Stomach (tissue), 9 donors: ENCODE data around the gene NAA35. TPM values are rescaled to one million over a fixed set of nuclear protein-coding genes. Genes with fewer than 3 reads are reported as not detected.

ENCODE experiments used
- DNase-seq, 2 donors: peaks; one replicate each; pipeline versions ENCODE4 v3.0.0 to v3.0.0-alpha.2; 2013 to 2019
- H3K27ac ChIP-seq, 5 donors: fragments of 200-600 bp in 4 of 5; sonication (generic) in 4 of 5; one replicate each; pipeline ENCODE4 v1.5.1; 2013 to 2019; ENCODE audit warnings: mild to moderate bottlenecking in 1 of 5, moderate library complexity in 1 of 5
- H3K27me3 ChIP-seq, 3 donors: fragments of 200-600 bp; sonication (generic); one replicate each; pipeline ENCODE4 v1.5.1; 2017 to 2019; ENCODE audit warnings: mixed run types in 1 of 3
- H3K36me3 ChIP-seq, 4 donors: fragments of 200-600 bp; sonication (generic); 1 replicate in 3 of 4; 2 replicates in 1 of 4; pipeline ENCODE4 v1.5.1; 2016 to 2019
- H3K4me1 ChIP-seq, 4 donors: fragments of 200-600 bp; sonication (generic); one replicate each; pipeline ENCODE4 v1.5.1; 2016 to 2019
- H3K4me3 ChIP-seq, 4 donors: fragments of 200-600 bp; sonication (generic) in 3 of 4; one replicate each; pipeline ENCODE4 v1.5.1; 2016 to 2019; ENCODE audit warnings: mild to moderate bottlenecking in 1 of 4
- H3K9me3 ChIP-seq, 4 donors: fragments of 200-600 bp; sonication (generic); one replicate each; pipeline ENCODE4 v1.5.1; 2016 to 2019
- CTCF ChIP-seq, 7 experiments: fragments of 450-650 bp in 4 of 7; fragments of 200-600 bp in 3 of 7; sonication (generic) in 3 of 7; IDR thresholded peaks; one replicate each; pipeline ENCODE4 v1.5.1; 2016 to 2019; ENCODE audit warnings: antibody characterized with exemption in 7 of 7, control low read depth in 2 of 7, mild to moderate bottlenecking in 1 of 7
- EP300 ChIP-seq: sonication (generic); formaldehyde crosslinking; IDR thresholded peaks from one replicate; pipeline ENCODE4 v1.6.1; 2017; ENCODE audit warnings: antibody characterized with exemption
- POLR2A ChIP-seq, 4 donors: fragments of 450-650 bp; IDR thresholded peaks; one replicate each; pipeline ENCODE4 v1.6.1; 2016; ENCODE audit warnings: antibody characterized with exemption in 4 of 4, control low read depth in 2 of 4, mild to moderate bottlenecking in 1 of 4, moderate library complexity in 1 of 4
- POLR2AphosphoS5 ChIP-seq, 3 donors: sonication (generic); formaldehyde crosslinking; IDR thresholded peaks; one replicate each; pipeline ENCODE4 v1.6.1; 2016; ENCODE audit warnings: antibody characterized with exemption in 3 of 3
- WGBS, 5 donors: extraction: QIAGEN DNeasy Blood & Tissue Kit in 3 of 5; methylation state at CpG; one replicate each; pipeline versions ENCODE4 v1.1.5 to v1.1.7; 2013 to 2018; 5-methylcytosine and 5-hydroxymethylcytosine counted together
- intact Hi-C: fragments of 100-400 bp; cut with DNase I; formaldehyde crosslinking; loops from one replicate; pipeline ENCODE4 v1.15.1; 2023; ENCODE audit warnings: low total_unique reads
- polyA plus RNA-seq, 3 donors: library from polyadenylated mRNA; stranded (reverse); fragments of 200-250 nt; gene quantifications; one replicate each; pipeline ENCODE4 v1.2.3, GENCODE V29; 2013
- total RNA-seq, 5 donors: library from RNA; depleted of rRNA; stranded (reverse); fragments of >200 nt; gene quantifications; one replicate each; pipeline versions ENCODE4 v1.1.0 to v1.2.3, GENCODE V29; 2014 to 2016
- donor health status: healthy with polysubstance abuse.
- donor health status: Bipolar disorder and iron deficiency.
- donor health status: healthy.

NAA35 gene
- total and polyA plus RNA-seq, 8 donors = 6.0 to 67.0 (median 10.4) TPM

- Histone ChIP-seq H3K27ac (no peak overlapping the region), H3K27me3 (no peaks in the 10 kb centered on the region), H3K9me3 (no peaks in the 10 kb centered on the region), H3K4me3 (no peak overlapping the region), H3K4me1 (no peaks in the 10 kb centered on the region), H3K36me3 (peaks cover 0 to 9% (median 0%) of the 10 kb centered on the region in 4 donors)
- TF ChIP-seq POLR2A (IDR thresholded peaks at IDR 0.05) (peak in 1 of 4 donors; percentile 86), CTCF (IDR thresholded peaks at IDR 0.05) (no peak), EP300 (no peak), POLR2AphosphoS5 (IDR thresholded peaks at IDR 0.05) (no peak)
- no peak for DNase-seq
- WGBS, 5 donors = 86 to 90% (median 86%) methylated on average over 16 to 21 of the region's 21 CpGs
- intact Hi-C loops = no loop called here
Measured at GRCh38 chr9:86052556-86053468, 111.9 kb downstream of the NAA35 start.

GRCh38 chr9:86054695-86055094, 113.7 kb downstream of the NAA35 start:
- 36 to 67% (median 37%) methylated on average over 3 of the region's 3 CpGs for WGBS, 5 donors
- Histone ChIP-seq H3K4me1 (no peaks in the 10 kb centered on the region), H3K9me3 (no peaks in the 10 kb centered on the region), H3K27ac (no peak overlapping the region), H3K27me3 (no peaks in the 10 kb centered on the region), H3K36me3 (peaks cover 0 to 9% (median 0%) of the 10 kb centered on the region in 4 donors), H3K4me3 (no peak overlapping the region)
- DNase-seq = no peak
- intact Hi-C loops = no loop called here
- TF ChIP-seq POLR2AphosphoS5 (IDR thresholded peaks at IDR 0.05) = no peak
- no peak for TF ChIP-seq EP300
- TF ChIP-seq CTCF (IDR thresholded peaks at IDR 0.05) = no peak
- TF ChIP-seq POLR2A (IDR thresholded peaks at IDR 0.05) = no peak

- 65 to 88% (median 77%) methylated on average over 11 to 13 of the region's 13 CpGs for WGBS, 5 donors
- no peak for TF ChIP-seq POLR2A (IDR thresholded peaks at IDR 0.05)
- no peak for TF ChIP-seq EP300
- TF ChIP-seq POLR2AphosphoS5 (IDR thresholded peaks at IDR 0.05) = no peak
- TF ChIP-seq CTCF (IDR thresholded peaks at IDR 0.05) = no peak
- intact Hi-C loops = no loop called here
- no peaks in the 10 kb centered on the region for H3K27me3 ChIP-seq
- H3K4me1 ChIP-seq = peaks cover 0 to under 1% (median 0%) of the 10 kb centered on the region in 4 donors
- H3K9me3 ChIP-seq = no peaks in the 10 kb centered on the region
- no peak for DNase-seq
- peaks cover 0 to 6% (median 0%) of the 10 kb centered on the region in 4 donors for H3K36me3 ChIP-seq
- no peak overlapping the region for H3K4me3 ChIP-seq
- no peak overlapping the region for H3K27ac ChIP-seq
Measured at GRCh38 chr9:86057491-86057890, 116.5 kb downstream of the NAA35 start.

- H3K4me3 ChIP-seq = no peak overlapping the region
- no peak for DNase-seq
- H3K9me3 ChIP-seq = no peaks in the 10 kb centered on the region
- peaks cover 0 to 9% (median 0%) of the 10 kb centered on the region in 4 donors for H3K36me3 ChIP-seq
- H3K27ac ChIP-seq = no peak overlapping the region
- peaks cover 0 to 23% (median 10%) of the 10 kb centered on the region in 4 donors for H3K4me1 ChIP-seq
- no peak for TF ChIP-seq EP300
- TF ChIP-seq POLR2A (IDR thresholded peaks at IDR 0.05) = no peak
- no peak for TF ChIP-seq POLR2AphosphoS5 (IDR thresholded peaks at IDR 0.05)
- no peak for TF ChIP-seq CTCF (IDR thresholded peaks at IDR 0.05)
- intact Hi-C loops = no loop called here
- 71 to 83% (median 80%) methylated on average over 8 to 11 of the region's 11 CpGs for WGBS, 5 donors
- H3K27me3 ChIP-seq = no peaks in the 10 kb centered on the region
Measured at GRCh38 chr9:86061972-86062739, 121.2 kb downstream of the NAA35 start.
